SKM-1 (cell line): Measurements from ENCODE around the gene CNTN5.

Source experiments
- DNase-seq: peaks from one replicate; lab custom pipeline; 2025; ENCODE audit not compliant: unreplicated experiment; lab: John Stamatoyannopoulos, UW

CNTN5 gene

GRCh38 chr11:99501655-99502054, 480.9 kb downstream of the CNTN5 start:
- no peak for DNase-seq

- DNase-seq, result no peak
Observed at GRCh38 chr11:99505316-99505715, 484.6 kb downstream of the CNTN5 start.

- DNase-seq, result no peak
Observed at GRCh38 chr11:99505831-99506230, 485.1 kb downstream of the CNTN5 start.

- no peak for DNase-seq
Observed at GRCh38 chr11:99509863-99510262, 489.1 kb downstream of the CNTN5 start.

- no peak for DNase-seq
Observed at GRCh38 chr11:99513368-99513767, 492.6 kb downstream of the CNTN5 start.

- no peak for DNase-seq
Observed at GRCh38 chr11:99519095-99519494, 498.3 kb downstream of the CNTN5 start.

GRCh38 chr11:99522467-99523173, 501.9 kb downstream of the CNTN5 start:
- DNase-seq, result no peak

GRCh38 chr11:99531468-99531867, 510.7 kb downstream of the CNTN5 start:
- DNase-seq, result no peak

GRCh38 chr11:99534812-99535211, 514.1 kb downstream of the CNTN5 start:
- DNase-seq, result no peak

GRCh38 chr11:99535406-99535805, 514.7 kb downstream of the CNTN5 start:
- no peak for DNase-seq

- DNase-seq, result no peak
Observed at GRCh38 chr11:99535819-99536218, 515.1 kb downstream of the CNTN5 start.

GRCh38 chr11:99537681-99538080, 516.9 kb downstream of the CNTN5 start:
- no peak for DNase-seq

GRCh38 chr11:99545616-99546015, 524.9 kb downstream of the CNTN5 start:
- no peak for DNase-seq

- DNase-seq, result no peak
Observed at GRCh38 chr11:99548264-99548663, 527.5 kb downstream of the CNTN5 start.

- no peak for DNase-seq
Observed at GRCh38 chr11:99554232-99554903, 533.6 kb downstream of the CNTN5 start.

GRCh38 chr11:99555486-99555885, 534.7 kb downstream of the CNTN5 start:
- no peak for DNase-seq

GRCh38 chr11:99565333-99565732, 544.6 kb downstream of the CNTN5 start:
- no peak for DNase-seq

- no peak for DNase-seq
Observed at GRCh38 chr11:99567334-99567956, 546.7 kb downstream of the CNTN5 start.

- no peak for DNase-seq
Observed at GRCh38 chr11:99568808-99569207, 548.1 kb downstream of the CNTN5 start.

GRCh38 chr11:99571094-99571493, 550.3 kb downstream of the CNTN5 start:
- no peak for DNase-seq

GRCh38 chr11:99584830-99585229, 564.1 kb downstream of the CNTN5 start:
- no peak for DNase-seq

GRCh38 chr11:99585606-99586005, 564.9 kb downstream of the CNTN5 start:
- no peak for DNase-seq
